ENCODE data around the gene ZNF396. TPM values are rescaled to one million over a fixed set of nuclear protein-coding genes. Genes with fewer than 3 reads are reported as not detected.

ZNF396 gene
- total and polyA plus RNA-seq, 4 donors, result 2.4 to 6.7 (median 4.5) TPM

GRCh38 chr18:35331367-35332087, 45.6 kb downstream of the ZNF396 start:
- TF ChIP-seq, protein P1, sequence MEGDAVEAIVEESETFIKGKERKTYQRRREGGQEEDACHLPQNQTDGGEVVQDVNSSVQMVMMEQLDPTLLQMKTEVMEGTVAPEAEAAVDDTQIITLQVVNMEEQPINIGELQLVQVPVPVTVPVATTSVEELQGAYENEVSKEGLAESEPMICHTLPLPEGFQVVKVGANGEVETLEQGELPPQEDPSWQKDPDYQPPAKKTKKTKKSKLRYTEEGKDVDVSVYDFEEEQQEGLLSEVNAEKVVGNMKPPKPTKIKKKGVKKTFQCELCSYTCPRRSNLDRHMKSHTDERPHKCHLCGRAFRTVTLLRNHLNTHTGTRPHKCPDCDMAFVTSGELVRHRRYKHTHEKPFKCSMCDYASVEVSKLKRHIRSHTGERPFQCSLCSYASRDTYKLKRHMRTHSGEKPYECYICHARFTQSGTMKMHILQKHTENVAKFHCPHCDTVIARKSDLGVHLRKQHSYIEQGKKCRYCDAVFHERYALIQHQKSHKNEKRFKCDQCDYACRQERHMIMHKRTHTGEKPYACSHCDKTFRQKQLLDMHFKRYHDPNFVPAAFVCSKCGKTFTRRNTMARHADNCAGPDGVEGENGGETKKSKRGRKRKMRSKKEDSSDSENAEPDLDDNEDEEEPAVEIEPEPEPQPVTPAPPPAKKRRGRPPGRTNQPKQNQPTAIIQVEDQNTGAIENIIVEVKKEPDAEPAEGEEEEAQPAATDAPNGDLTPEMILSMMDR (IDR thresholded peaks at IDR 0.05; ENCODE audit: control extremely low read depth, extremely low read depth), result no peak
- Histone ChIP-seq H3K4me1 (ENCODE audit: control insufficient read depth in 5 of 5, insufficient read depth in 5 of 5, low read length in 5 of 5) (peaks cover 0 to 6% (median 0%) of the 10 kb centered on the region in 5 donors), H3K9me3 (ENCODE audit: control insufficient read depth in 4 of 4, insufficient read depth in 3 of 4, low read length in 3 of 4) (peaks cover 0 to 2% (median 0%) of the 10 kb centered on the region in 4 donors), H3K27me3 (ENCODE audit: control insufficient read depth in 3 of 3, insufficient read depth in 3 of 3, low read length in 2 of 3) (no peaks in the 10 kb centered on the region), H3K9ac (ENCODE audit: insufficient read depth in 1 of 2, low read length in 2 of 2) (no peak overlapping the region), H3K36me3 (ENCODE audit: control insufficient read depth in 4 of 4, insufficient read depth in 4 of 4, low read length in 4 of 4) (peaks cover 10 to 29% (median 19%) of the 10 kb centered on the region in 4 donors), H3K27ac (ENCODE audit: low read depth in 1 of 2, low read length in 1 of 2) (no peak overlapping the region), H3K4me3 (no peak overlapping the region)
- DNase-seq, result peak in 1 of 3 donors; percentile 18
- 76 to 88% methylated on average over 4 of the region's 4 CpGs for WGBS, 2 donors
- ATAC-seq (ENCODE audit: insufficient read depth, low FRiP score), result no peak

GRCh38 chr18:35328868-35329267, 48.3 kb downstream of the ZNF396 start:
- no peak overlapping the region for H3K9ac ChIP-seq (ENCODE audit: insufficient read depth in 1 of 2, low read length in 2 of 2)
- DNase-seq, result no peak

DNA sequence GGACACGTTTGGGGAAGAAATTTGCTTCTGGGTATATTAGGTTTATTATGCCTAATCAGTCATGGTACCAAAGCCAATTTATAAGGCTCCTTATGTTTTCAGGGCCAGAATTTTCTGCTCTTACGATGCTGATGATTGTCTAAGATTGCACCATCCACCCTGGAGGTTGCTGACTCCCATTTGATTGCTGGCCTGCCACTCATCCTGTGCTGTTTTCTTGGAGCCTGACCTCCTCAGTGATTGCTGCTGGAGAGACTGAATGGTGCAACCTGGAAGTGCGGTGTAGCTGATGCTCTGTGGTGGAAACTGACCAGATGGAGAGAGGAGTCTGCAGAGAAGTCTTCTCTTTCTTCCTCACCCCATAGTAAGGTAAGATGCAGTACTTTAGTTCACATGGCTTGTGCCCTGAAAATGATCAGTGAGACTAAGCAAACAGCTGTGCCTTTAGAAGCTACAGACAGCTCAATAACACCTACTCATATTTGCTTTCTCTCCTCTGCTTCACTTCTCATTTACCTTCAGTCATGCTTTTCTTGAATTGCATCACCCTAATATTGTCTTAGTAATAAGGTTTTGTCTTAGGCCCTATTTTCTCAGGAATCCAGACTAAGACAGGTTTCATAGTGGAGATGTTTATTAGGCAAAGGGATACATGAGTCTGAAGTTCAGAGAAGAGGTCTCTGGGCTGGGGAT, 50.3 kb downstream of the ZNF396 start:
- 58 to 66% methylated on average over 3 of the region's 3 CpGs for WGBS, 2 donors
- no peak for DNase-seq
- Histone ChIP-seq H3K27me3 (ENCODE audit: control insufficient read depth in 3 of 3, insufficient read depth in 3 of 3, low read length in 2 of 3) (no peaks in the 10 kb centered on the region), H3K9me3 (ENCODE audit: control insufficient read depth in 4 of 4, insufficient read depth in 3 of 4, low read length in 3 of 4) (peaks cover 0 to 2% (median 0%) of the 10 kb centered on the region in 4 donors), H3K36me3 (ENCODE audit: control insufficient read depth in 4 of 4, insufficient read depth in 4 of 4, low read length in 4 of 4) (peaks cover 0 to 3% (median 0%) of the 10 kb centered on the region in 4 donors), H3K9ac (ENCODE audit: insufficient read depth in 1 of 2, low read length in 2 of 2) (no peak overlapping the region), H3K4me3 (no peak overlapping the region), H3K4me1 (ENCODE audit: control insufficient read depth in 5 of 5, insufficient read depth in 5 of 5, low read length in 5 of 5) (no peaks in the 10 kb centered on the region), H3K27ac (ENCODE audit: low read depth in 1 of 2, low read length in 1 of 2) (no peak overlapping the region)
- TF ChIP-seq, protein P1 (IDR thresholded peaks at IDR 0.05; ENCODE audit: control extremely low read depth, extremely low read depth), result no peak
- no peak for ATAC-seq (ENCODE audit: insufficient read depth, low FRiP score)

More at GRCh38 chr18:35328868-35329267, 48.3 kb downstream of the ZNF396 start:
- no peak for ATAC-seq (ENCODE audit: insufficient read depth, low FRiP score)
- Histone ChIP-seq H3K36me3 (ENCODE audit: control insufficient read depth in 4 of 4, insufficient read depth in 4 of 4, low read length in 4 of 4) (peaks cover 2 to 8% (median 6%) of the 10 kb centered on the region in 4 donors), H3K4me3 (no peak overlapping the region), H3K9me3 (ENCODE audit: control insufficient read depth in 4 of 4, insufficient read depth in 3 of 4, low read length in 3 of 4) (peaks cover 0 to 2% (median 0%) of the 10 kb centered on the region in 4 donors), H3K4me1 (ENCODE audit: control insufficient read depth in 5 of 5, insufficient read depth in 5 of 5, low read length in 5 of 5) (peaks cover 0 to 3% (median 0%) of the 10 kb centered on the region in 5 donors), H3K27me3 (ENCODE audit: control insufficient read depth in 3 of 3, insufficient read depth in 3 of 3, low read length in 2 of 3) (no peaks in the 10 kb centered on the region), H3K27ac (ENCODE audit: low read depth in 1 of 2, low read length in 1 of 2) (no peak overlapping the region)
- TF ChIP-seq, protein P1 (IDR thresholded peaks at IDR 0.05; ENCODE audit: control extremely low read depth, extremely low read depth), result no peak

Data from lung (tissue), 12 donors.